GM19395 (cell line): Measurements from ENCODE around the gene CTNNBIP1.
"Not testable (repeated sequence)": the region's sequence is repeated elsewhere in the genome, so short reads cannot be mapped to it uniquely, and the experiment has no call there.

Source experiments
- ATAC-seq: cut with Tn5 transposase; IDR thresholded peaks from one replicate; pipeline ENCODE4 v1.9.1; 2021; ENCODE audit warnings: mild to moderate bottlenecking, moderate library complexity; ENCODE audit not compliant: unreplicated experiment

Gene CTNNBIP1

GRCh38 chr1:9809100-9809510, 101.0 kb downstream of the CTNNBIP1 start:
- ATAC-seq = no peak

GRCh38 chr1:9808459-9808858, 101.6 kb downstream of the CTNNBIP1 start:
- ATAC-seq = no peak

- no peak for ATAC-seq
These were observed 102.5 kb downstream of the CTNNBIP1 start for GRCh38 chr1:9807541-9807940.

- not testable (repeated sequence) for ATAC-seq
These were observed 104.1 kb downstream of the CTNNBIP1 start for GRCh38 chr1:9805972-9806371.

GRCh38 chr1:9805006-9805508, 105.0 kb downstream of the CTNNBIP1 start:
- no peak for ATAC-seq

- ATAC-seq = not testable (repeated sequence)
These were observed 106.8 kb downstream of the CTNNBIP1 start for GRCh38 chr1:9803003-9803918.

GRCh38 chr1:9801909-9802308, 108.2 kb downstream of the CTNNBIP1 start:
- no peak for ATAC-seq
